Measurements from ENCODE around the gene MXD4. TPM values are rescaled to one million over a fixed set of nuclear protein-coding genes. Genes with fewer than 3 reads are reported as not detected.

Gene MXD4
- total and polyA plus RNA-seq, 4 donors, result 22.4 to 101 (median 74.6) TPM

Small RNAs within 50 kb of the gene (small RNA-seq; reads per million reads assigned to genes)
- gene COX6B1P5 (ENCODE audit: low replicate concordance), result not detected

Other genes starting within 250 kb of the MXD4 start
- gene NAT8L, start 202.8 kb downstream of the MXD4 start, total RNA-seq, result 10 to 100 TPM in 1 of 2 donors, 1 to 10 TPM in 1; 8.8 to 13.8 TPM
- 10 to 100 TPM; 60.5 to 62.2 TPM for gene NAT8L, start 202.8 kb downstream of the MXD4 start, polyA plus RNA-seq (ENCODE audit: insufficient read length in 2 of 2)
- 10 to 100 TPM; 13.2 to 22.6 TPM for gene HAUS3, start 20.0 kb downstream of the MXD4 start, total RNA-seq
- 10 to 100 TPM; 16.8 to 17.0 TPM for gene HAUS3, start 20.0 kb downstream of the MXD4 start, polyA plus RNA-seq (ENCODE audit: insufficient read length in 2 of 2)
- gene POLN, start 20.0 kb downstream of the MXD4 start, total RNA-seq, result 1 to 10 TPM; 4.6 to 8.9 TPM
- 1 to 10 TPM; 4.8 to 8.9 TPM for gene POLN, start 20.0 kb downstream of the MXD4 start, polyA plus RNA-seq (ENCODE audit: insufficient read length in 2 of 2)
- 10 to 100 TPM in 1 of 2 donors, 1 to 10 TPM in 1; 9.6 to 10.0 TPM for gene ZFYVE28, start 156.5 kb upstream of the MXD4 start, total RNA-seq
- 10 to 100 TPM in 1 of 2 donors, 1 to 10 TPM in 1; 7.9 to 13.9 TPM for gene ZFYVE28, start 156.5 kb upstream of the MXD4 start, polyA plus RNA-seq (ENCODE audit: insufficient read length in 2 of 2)
- 1 to 10 TPM in 1 of 2 donors, under 1 TPM in 1; 0.20 to 6.4 TPM for gene CFAP99, start 156.8 kb upstream of the MXD4 start, total RNA-seq
- gene CFAP99, start 156.8 kb upstream of the MXD4 start, polyA plus RNA-seq (ENCODE audit: insufficient read length in 2 of 2), result 1 to 10 TPM; 5.9 TPM
- gene RNF4, start 207.0 kb upstream of the MXD4 start, total RNA-seq, result 10 to 100 TPM; 41.0 to 46.5 TPM
- 10 to 100 TPM; 61.1 to 67.0 TPM for gene RNF4, start 207.0 kb upstream of the MXD4 start, polyA plus RNA-seq (ENCODE audit: insufficient read length in 2 of 2)

All from spinal cord (tissue), 4 donors.